IMR-90 (cell line): ENCODE measurements around the gene DAB2. TPM values are rescaled to one million over a fixed set of nuclear protein-coding genes. Genes with fewer than 3 reads are reported as not detected.

Experiments
- ATAC-seq: fragments of 200-7000 bp; cut with Tn5 transposase; 2 replicates; pipeline ENCODE4 v1.9.1; 2020; ENCODE audit warnings: low read depth, mild to moderate bottlenecking, moderate library complexity
- BruUV-seq: library from RNA; stranded (reverse); fragments of 400-500 nt; replicated peaks from 2 replicates; lab custom pipeline; 2021; lab: Mats Ljungman, UMichigan
- CTCF ChIA-PET: fragments of 300-600 bp; formaldehyde crosslinking; extraction: SDS; loops from one replicate; lab custom pipeline; 2021; ENCODE audit warnings: antibody characterized with exemption; lab: Yijun Ruan, JAX
- POLR2A ChIA-PET: fragments of 300-600 bp; sonication (Branson Sonifier 250); formaldehyde crosslinking; loops from one replicate; lab custom pipeline; 2022; ENCODE audit warnings: antibody characterized with exemption; ENCODE audit not compliant: unreplicated experiment; lab: Charles Lee
- DNase-seq: peaks from one replicate; pipeline ENCODE4 v3.0.0; 2013
- H2AFZ ChIP-seq: replicated peaks from 2 replicates; pipeline ENCODE3; 2013; ENCODE audit warnings: low read length, mild to moderate bottlenecking; ENCODE audit not compliant: poor library complexity
- H2AK5ac ChIP-seq: 2 replicates; pipeline ENCODE4 v1.6.1; 2013; ENCODE audit warnings: low read depth, low read length, inconsistent platforms
- H2AK9ac ChIP-seq: replicated peaks from 2 replicates; pipeline ENCODE3; 2013; ENCODE audit warnings: mild to moderate bottlenecking, low read depth, low read length, moderate library complexity; ENCODE audit not compliant: poor library complexity
- H2BK120ac ChIP-seq: 2 replicates; pipeline ENCODE4 v1.6.1; 2013; ENCODE audit warnings: low read depth, low read length, inconsistent platforms
- H2BK15ac ChIP-seq: 3 replicates; pipeline ENCODE4 v1.6.1; 2013; ENCODE audit warnings: low read depth, low read length, inconsistent platforms
- H2BK20ac ChIP-seq: 2 replicates; pipeline ENCODE4 v1.6.1; 2013; ENCODE audit warnings: low read depth, mild to moderate bottlenecking, inconsistent platforms, low read length, moderate library complexity
- H2BK5ac ChIP-seq: 2 replicates; pipeline ENCODE4 v1.6.1; 2013; ENCODE audit warnings: mild to moderate bottlenecking, low read depth, low read length, inconsistent platforms; ENCODE audit not compliant: poor library complexity, severe bottlenecking
- H3K14ac ChIP-seq: replicated peaks from 2 replicates; pipeline ENCODE4 v1.6.1; 2013; ENCODE audit warnings: low read depth, low read length, inconsistent platforms
- H3K18ac ChIP-seq: 2 replicates; pipeline ENCODE4 v1.6.1; 2013; ENCODE audit warnings: low read depth, low read length, control low read depth
- H3K23ac ChIP-seq: 2 replicates; pipeline ENCODE4 v1.6.1; 2013; ENCODE audit warnings: low read depth, low read length, inconsistent platforms
- H3K27ac ChIP-seq: 2 replicates; pipeline ENCODE4 v1.5.1; 2013; ENCODE audit warnings: mild to moderate bottlenecking, control low read depth, low read length; ENCODE audit not compliant: insufficient read depth
- H3K27me3 ChIP-seq: 2 replicates; pipeline ENCODE4 v1.6.1; 2013; ENCODE audit warnings: low read length; ENCODE audit not compliant: control insufficient read depth, insufficient read depth
- H3K36me3 ChIP-seq: 2 replicates; pipeline ENCODE4 v1.6.1; 2013; ENCODE audit warnings: low read length, mixed read lengths; ENCODE audit not compliant: control insufficient read depth, insufficient read depth
- H3K4ac ChIP-seq: 2 replicates; pipeline ENCODE4 v1.6.1; 2013; ENCODE audit warnings: low read depth, low read length, inconsistent platforms
- H3K4me1 ChIP-seq: 2 replicates; pipeline ENCODE4 v1.6.1; 2013; ENCODE audit warnings: low read length, mixed read lengths; ENCODE audit not compliant: control insufficient read depth, insufficient read depth
- H3K4me2 ChIP-seq: 2 replicates; pipeline ENCODE4 v1.6.1; 2013; ENCODE audit warnings: low read depth, mild to moderate bottlenecking, control low read depth, low read length, moderate library complexity
- H3K4me3 ChIP-seq: 2 replicates; pipeline ENCODE4 v1.5.1; 2013; ENCODE audit warnings: low read depth, mild to moderate bottlenecking, control low read depth, low read length, moderate library complexity; ENCODE audit not compliant: insufficient read depth
- H3K56ac ChIP-seq: 2 replicates; pipeline ENCODE4 v1.6.1; 2013; ENCODE audit warnings: low read length, inconsistent platforms; ENCODE audit not compliant: insufficient read depth; ENCODE audit errors: extremely low read depth
- H3K79me1 ChIP-seq, 2 experiments: 2 replicates each; pipeline ENCODE4 v1.6.1; 2013; ENCODE audit warnings: low read length in 2 of 2, inconsistent platforms in 1 of 2, low read depth in 1 of 2
- H3K9ac ChIP-seq: 2 replicates; pipeline ENCODE4 v1.6.1; 2013; ENCODE audit warnings: low read depth, low read length, control low read depth
- H3K9me1 ChIP-seq: 2 replicates; pipeline ENCODE4 v1.6.1; 2013; ENCODE audit warnings: low read length, inconsistent platforms; ENCODE audit not compliant: insufficient read depth
- H3K9me3 ChIP-seq: 2 replicates; pipeline ENCODE4 v1.6.1; 2013; ENCODE audit warnings: low read length; ENCODE audit not compliant: control insufficient read depth, insufficient read depth
- H4K20me1 ChIP-seq: 2 replicates; pipeline ENCODE4 v1.6.1; 2013; ENCODE audit warnings: low read length, inconsistent platforms; ENCODE audit not compliant: insufficient read depth
- H4K5ac ChIP-seq: 2 replicates; pipeline ENCODE4 v1.6.1; 2013; ENCODE audit warnings: mild to moderate bottlenecking, low read depth, low read length, control low read depth
- H4K8ac ChIP-seq, 2 experiments: 2 replicates each; pipeline ENCODE4 v1.6.1; 2013; ENCODE audit warnings: low read depth in 2 of 2, low read length in 2 of 2, control low read depth in 1 of 2, inconsistent platforms in 1 of 2
- H4K91ac ChIP-seq: 2 replicates; pipeline ENCODE4 v1.6.1; 2013; ENCODE audit warnings: low read depth, low read length, inconsistent platforms; ENCODE audit not compliant: insufficient read depth
- CEBPB ChIP-seq: IDR thresholded peaks from 2 replicates; pipeline ENCODE4 v1.6.1; 2012; ENCODE audit warnings: low read depth, low read length, improper control_type of control experiment
- SMC3 ChIP-seq: fragments of 150-350 bp; IDR thresholded peaks from 2 replicates; pipeline ENCODE4 v1.6.1; 2016; ENCODE audit warnings: low read depth, mild to moderate bottlenecking, antibody characterized with exemption, low read length, moderate library complexity
- WGBS, 2 experiments: methylation state at CpG; one replicate each; pipeline versions ENCODE4 v1.1.5 to v1.1.7; 2013; ENCODE audit warnings: missing lambda C conversion rate in 2 of 2; ENCODE audit not compliant: insufficient read length in 1 of 2; ENCODE audit errors: extremely low coverage in 2 of 2; 5-methylcytosine and 5-hydroxymethylcytosine counted together
- dilution Hi-C: fragments of 300-500 bp; cut with HindIII; formaldehyde crosslinking; loops from one replicate; pipeline ENCODE4 v1.14.3; 2018; ENCODE audit warnings: low sequenced_read_pairs; ENCODE audit not compliant: unreplicated experiment
- in situ Hi-C: fragments of 300-500 bp; cut with MboI; formaldehyde crosslinking; loops from 3 replicates; pipeline ENCODE4 v1.14.3; 2019; ENCODE audit warnings: low sequenced_read_pairs, inconsistent platforms, mixed read lengths
- intact Hi-C: fragments of 100-400 bp; cut with micrococcal nuclease; formaldehyde crosslinking; loops from 2 replicates; pipeline ENCODE4 v1.10.0; 2022
- polyA plus RNA-seq, 3 experiments: library from polyadenylated mRNA; depleted of rRNA; stranded (reverse); fragments of >200 nt; gene quantifications; 2 replicates each; pipeline ENCODE4 v1.2.3, GENCODE V29; 2012; ENCODE audit warnings: low replicate concordance in 1 of 3
- total RNA-seq: library from RNA; depleted of rRNA; stranded (reverse); fragments of >200 nt; gene quantifications from 2 replicates; pipeline ENCODE4 v1.2.3, GENCODE V29; 2012
- TF ChIP-seq, protein P1 (sequence below): fragments of 150-350 bp; IDR thresholded peaks from 2 replicates; pipeline ENCODE4 v1.6.1; 2016; ENCODE audit warnings: low read depth, mild to moderate bottlenecking, low read length, moderate library complexity, borderline replicate concordance

The DAB2 gene
- total and polyA plus RNA-seq, 2 of the 4 experiments (the other 2 are of a cell fraction) = 50.0 to 101 TPM

DNA sequence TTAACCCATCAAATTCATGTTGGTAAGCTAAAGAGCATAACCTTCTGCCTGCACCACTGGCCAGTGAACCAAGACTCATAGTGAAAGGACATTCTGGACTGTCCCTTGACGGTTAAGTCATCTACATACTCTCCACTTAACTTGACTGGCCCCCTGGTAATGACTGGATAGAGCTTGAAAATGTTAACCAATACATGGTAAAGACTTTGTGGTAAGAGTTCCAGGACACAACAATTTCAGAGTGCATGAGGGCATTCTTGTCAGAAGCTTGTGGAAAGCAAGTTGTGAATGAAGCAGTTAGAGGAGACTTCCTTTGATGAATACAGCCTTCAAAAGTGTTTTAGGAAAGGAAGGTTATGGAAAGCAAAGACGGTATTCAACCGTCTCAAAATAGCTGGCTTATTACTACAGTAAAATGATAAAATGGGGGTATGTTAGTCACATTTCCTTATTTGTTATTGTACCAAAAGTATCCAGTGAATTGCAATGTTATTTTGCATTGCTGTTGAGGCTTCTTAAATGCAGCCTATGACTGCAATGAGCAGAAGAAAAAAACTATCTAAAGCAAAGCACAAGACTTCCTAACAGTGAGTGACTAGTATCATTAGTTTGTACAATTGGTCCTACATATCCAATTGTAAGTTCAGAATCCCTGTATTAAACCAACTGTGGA, 47.2 kb upstream of the DAB2 start:
- WGBS, 2 experiments = no CpG with 5 or more reads among the region's 3 CpGs
- no peak for ATAC-seq
- H3K79me1 ChIP-seq = no peaks in the 10 kb centered on the region; a peak in 1 of 4 replicates
- no peaks in the 10 kb centered on the region for H4K20me1 ChIP-seq
- H2BK15ac ChIP-seq = peak overlapping the region; percentile 81; the same call in 2 of the 3 replicates
- peak overlapping the region; percentile 21; the same call in 1 of the 2 replicates for H3K4ac ChIP-seq
- POLR2A ChIA-PET = interaction anchor here (0.7 kb wide), 1 partner anchor 27 kb away, joined by 3 read pairs; no protein-coding TSS in a partner anchor
- H3K4me3 ChIP-seq = no peak overlapping the region
- no peak overlapping the region for H2BK20ac ChIP-seq
- no peaks in the 10 kb centered on the region for H3K9me3 ChIP-seq
- no peak for TF ChIP-seq SMC3
- TF ChIP-seq, protein P1, sequence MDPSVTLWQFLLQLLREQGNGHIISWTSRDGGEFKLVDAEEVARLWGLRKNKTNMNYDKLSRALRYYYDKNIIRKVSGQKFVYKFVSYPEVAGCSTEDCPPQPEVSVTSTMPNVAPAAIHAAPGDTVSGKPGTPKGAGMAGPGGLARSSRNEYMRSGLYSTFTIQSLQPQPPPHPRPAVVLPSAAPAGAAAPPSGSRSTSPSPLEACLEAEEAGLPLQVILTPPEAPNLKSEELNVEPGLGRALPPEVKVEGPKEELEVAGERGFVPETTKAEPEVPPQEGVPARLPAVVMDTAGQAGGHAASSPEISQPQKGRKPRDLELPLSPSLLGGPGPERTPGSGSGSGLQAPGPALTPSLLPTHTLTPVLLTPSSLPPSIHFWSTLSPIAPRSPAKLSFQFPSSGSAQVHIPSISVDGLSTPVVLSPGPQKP = no peak
- no peak for TF ChIP-seq CEBPB
- peak overlapping the region; percentile 16; the same call in 1 of the 2 replicates for H4K5ac ChIP-seq
- peak; percentile 55 for DNase-seq
- dilution Hi-C loops = no loop called here
- peaks cover 11% of the 10 kb centered on the region for H3K4me1 ChIP-seq
- 0 out of 2 replicates have a peak overlapping the region, but pooled peaks have one; percentile 34 for H3K14ac ChIP-seq
- no peak overlapping the region for H2AK9ac ChIP-seq
- H2BK120ac ChIP-seq = peak overlapping the region; percentile 7; the same call in 1 of the 2 replicates
- H3K18ac ChIP-seq = peak overlapping the region; percentile 84; the same call in 1 of the 2 replicates
- intact Hi-C loops = no loop called here
- H2AFZ ChIP-seq = no peak overlapping the region
- H2BK5ac ChIP-seq = peak overlapping the region; percentile 63
- H4K91ac ChIP-seq = no peak overlapping the region
- H3K56ac ChIP-seq = no peak overlapping the region
- no TSS peak for BruUV-seq
- CTCF ChIA-PET = interaction anchor here (1.0 to 1.3 kb wide), 2 partner anchors 13 to 22 kb away, joined by 3 read pairs; no protein-coding TSS in a partner anchor
- no peak overlapping the region for H2AK5ac ChIP-seq
- no peak overlapping the region; the same call in 1 of the 2 replicates for H3K4me2 ChIP-seq
- no peak overlapping the region for H4K8ac ChIP-seq
- in situ Hi-C loops = no loop called here
- H3K9ac ChIP-seq = no peak overlapping the region
- H3K27me3 ChIP-seq = no peaks in the 10 kb centered on the region
- peaks cover 3% of the 10 kb centered on the region; the same call in 1 of the 2 replicates for H3K9me1 ChIP-seq
- no peak overlapping the region for H3K27ac ChIP-seq
- no peaks in the 10 kb centered on the region for H3K36me3 ChIP-seq
- no peak overlapping the region for H3K23ac ChIP-seq
